K562 (cell line): ENCODE data around the gene CDCA3. TPM values are rescaled to one million over a fixed set of nuclear protein-coding genes. Genes with fewer than 3 reads are reported as not detected.

Experiments used
- CBFA2T2 ChIP-seq: fragments of 450-650 bp; conservative IDR thresholded peaks from 2 replicates; pipeline ENCODE4 v1.6.1; 2017; ENCODE audit warnings: mild to moderate bottlenecking
- CCAR2 ChIP-seq: fragments of 200-400 bp; formaldehyde crosslinking; IDR thresholded peaks from 2 replicates; pipeline ENCODE4 v1.6.1; 2017; ENCODE audit warnings: mild to moderate bottlenecking, low read depth, low read length
- FOSL1 ChIP-seq: fragments of 200-800 bp; sonication (Bioruptor generic); conservative IDR thresholded peaks from 2 replicates; pipeline ENCODE4 v1.6.1; 2016; ENCODE audit warnings: missing genetic modification characterization, missing compliant biosample characterization
- FOXM1 ChIP-seq, 2 experiments: fragments of 450-650 bp in 1 of 2; sonication (generic) in 1 of 2; formaldehyde crosslinking in 1 of 2; IDR thresholded peaks; 2 replicates each; pipeline versions ENCODE4 v1.6.1 to v1.9.0; 2017 to 2022; ENCODE audit warnings: low read depth in 2 of 2, mild to moderate bottlenecking in 2 of 2, missing genetic modification reagents in 1 of 2, moderate library complexity in 1 of 2
- IFI16 ChIP-seq: fragments of 250-450 bp; sonication (Bioruptor Pico); IDR thresholded peaks from 2 replicates; pipeline ENCODE4 v2.1.2; 2022; ENCODE audit warnings: mild to moderate bottlenecking, inconsistent platforms
- LEF1 ChIP-seq: fragments of 450-650 bp; IDR thresholded peaks from 2 replicates; pipeline ENCODE4 v1.6.1; 2016; ENCODE audit warnings: mild to moderate bottlenecking
- POLR2G ChIP-seq: fragments of 200-400 bp; formaldehyde crosslinking; IDR thresholded peaks from 2 replicates; pipeline ENCODE4 v1.6.1; 2017; ENCODE audit warnings: low read depth, mild to moderate bottlenecking, antibody characterized with exemption, low read length, moderate library complexity
- SRF ChIP-seq, 2 experiments: fragments of 250-450, 450-650 bp in 1 of 2; sonication (Bioruptor Pico) in 1 of 2; sonication (generic) in 1 of 2; formaldehyde crosslinking; IDR thresholded peaks; 2 replicates each; pipeline versions ENCODE4 v1.5.0 to v1.5.1; 2020 to 2022; ENCODE audit warnings: mild to moderate bottlenecking in 1 of 2, missing genetic modification reagents in 1 of 2
- polyA plus RNA-seq, 8 experiments: library from polyadenylated mRNA; depleted of rRNA in 4 of 8; stranded (reverse) in 5 of 8; unstranded in 3 of 8; fragments of >200 nt; fragmentation: Nextera tagmentation in 2 of 8; fragmentation: Illumina TruSeq in 1 of 8; extraction: Ambion mirVana in 2 of 8; extraction: Trizol in 1 of 8; gene quantifications; 2 replicates each; pipeline versions ENCODE4 v1.2.1 to v1.2.3, GENCODE V29; 2011 to 2014; ENCODE audit warnings: inconsistent platforms in 1 of 8, missing spikeins in 1 of 8
- total RNA-seq, 7 experiments: library from RNA; depleted of rRNA in 6 of 7; stranded (reverse); fragments of >200 nt in 6 of 7; fragmentation: Illumina TruSeq in 2 of 7; extraction: Trizol in 2 of 7; gene quantifications; 2 replicates each; pipeline versions ENCODE4 v1.2.1 to v1.2.3, GENCODE V29; 2011 to 2021; ENCODE audit warnings: low replicate concordance in 1 of 7
- TF ChIP-seq, protein P1 (sequence below): sonication (generic); formaldehyde crosslinking; IDR thresholded peaks from 2 replicates; pipeline ENCODE4 v1.8.0; 2022; ENCODE audit warnings: mild to moderate bottlenecking, missing genetic modification reagents

Gene CDCA3
- total and polyA plus RNA-seq, 9 of the 15 experiments (the other 6 are each of a cell fraction or from before 2014, with no cell fraction given), result 24.2 to 80.8 (median 55.1) TPM

DNA sequence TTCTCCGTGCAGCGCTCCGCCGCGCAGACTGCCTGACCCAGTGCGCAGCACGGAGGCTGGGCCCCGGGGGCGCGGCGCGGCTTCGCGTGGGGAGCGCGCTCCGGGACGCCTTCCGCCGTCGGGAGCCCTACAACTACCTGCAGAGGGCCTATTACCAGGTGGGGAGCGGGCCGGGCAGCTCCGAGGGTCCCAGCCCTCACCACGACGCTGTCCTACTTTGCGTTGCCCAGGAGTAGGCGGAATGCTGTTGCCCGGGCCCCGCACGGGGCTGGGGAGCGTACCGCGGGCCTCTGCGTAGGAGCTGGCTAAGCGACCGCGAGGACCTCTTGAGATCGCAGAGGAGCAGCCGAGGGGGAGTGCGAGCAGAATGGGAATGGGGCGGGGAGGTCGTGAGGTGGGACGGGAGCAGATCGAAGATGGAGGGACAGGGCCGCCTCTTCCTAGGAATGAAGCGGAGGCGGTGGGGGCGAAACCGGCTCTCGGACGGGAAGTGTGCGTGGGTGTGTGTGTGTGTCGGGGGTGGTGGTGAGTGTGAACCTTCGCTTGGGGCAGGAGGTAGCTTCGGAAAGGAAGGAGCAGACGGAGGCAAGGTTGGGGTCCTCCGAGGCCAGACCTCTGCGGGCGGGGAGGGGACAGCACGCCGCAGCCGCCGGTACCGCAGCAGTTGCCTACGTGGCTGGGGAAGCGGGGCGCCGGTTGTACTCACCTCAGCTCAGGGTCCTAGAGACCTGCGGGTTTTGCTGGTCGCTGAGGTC, 22.1 kb downstream of the CDCA3 start (continued):
- TF ChIP-seq FOSL1 (tag) (no peak), POLR2G (peak; percentile 82), IFI16 (no peak), LEF1 (no peak), FOXM1 (IDR thresholded peaks at IDR 0.05; ENCODE audit: low read depth) (no peak), FOXM1 (CRISPR knock-in tag; IDR thresholded peaks at IDR 0.05; ENCODE audit: low read depth) (no peak), SRF (CRISPR knock-in tag; IDR thresholded peaks at IDR 0.05) (no peak), CBFA2T2 (no peak), CCAR2 (no peak)
- TF ChIP-seq, protein P1, sequence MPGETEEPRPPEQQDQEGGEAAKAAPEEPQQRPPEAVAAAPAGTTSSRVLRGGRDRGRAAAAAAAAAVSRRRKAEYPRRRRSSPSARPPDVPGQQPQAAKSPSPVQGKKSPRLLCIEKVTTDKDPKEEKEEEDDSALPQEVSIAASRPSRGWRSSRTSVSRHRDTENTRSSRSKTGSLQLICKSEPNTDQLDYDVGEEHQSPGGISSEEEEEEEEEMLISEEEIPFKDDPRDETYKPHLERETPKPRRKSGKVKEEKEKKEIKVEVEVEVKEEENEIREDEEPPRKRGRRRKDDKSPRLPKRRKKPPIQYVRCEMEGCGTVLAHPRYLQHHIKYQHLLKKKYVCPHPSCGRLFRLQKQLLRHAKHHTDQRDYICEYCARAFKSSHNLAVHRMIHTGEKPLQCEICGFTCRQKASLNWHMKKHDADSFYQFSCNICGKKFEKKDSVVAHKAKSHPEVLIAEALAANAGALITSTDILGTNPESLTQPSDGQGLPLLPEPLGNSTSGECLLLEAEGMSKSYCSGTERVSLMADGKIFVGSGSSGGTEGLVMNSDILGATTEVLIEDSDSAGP (CRISPR knock-in tag), result no peak
- TF ChIP-seq, all 486 proteins: peak for 55
